AG09319 (cell line): ENCODE results near the gene ZBTB20.

ENCODE experiments used
- DNase-seq: peaks from one replicate; pipeline ENCODE4 v3.0.0-alpha.2; 2010; ENCODE audit warnings: low read depth; ENCODE audit errors: extremely low read depth
- CTCF ChIP-seq: IDR thresholded peaks from 2 replicates; pipeline ENCODE4 v1.5.1; 2011; ENCODE audit warnings: low read depth, mild to moderate bottlenecking, inconsistent platforms, low read length, moderate library complexity

Gene ZBTB20

GRCh38 chr3:114449271-114450007 lies 697.6 kb downstream of the ZBTB20 start:
- no peak for TF ChIP-seq CTCF
- no peak for DNase-seq

- no peak for TF ChIP-seq CTCF
Measured at GRCh38 chr3:114447950-114448479, 699.1 kb downstream of the ZBTB20 start.

GRCh38 chr3:114447545-114447944 lies 699.5 kb downstream of the ZBTB20 start:
- no peak for DNase-seq
- TF ChIP-seq CTCF = no peak

More at GRCh38 chr3:114447950-114448479, 699.1 kb downstream of the ZBTB20 start:
- DNase-seq = no peak

GRCh38 chr3:114446600-114446999 lies 700.5 kb downstream of the ZBTB20 start:
- no peak for TF ChIP-seq CTCF
- no peak for DNase-seq

GRCh38 chr3:114445233-114445632 lies 701.9 kb downstream of the ZBTB20 start:
- no peak for TF ChIP-seq CTCF
- DNase-seq = no peak

GRCh38 chr3:114444216-114444615 lies 702.9 kb downstream of the ZBTB20 start:
- no peak for DNase-seq
- TF ChIP-seq CTCF = no peak

GRCh38 chr3:114442246-114442645 lies 704.8 kb downstream of the ZBTB20 start:
- TF ChIP-seq CTCF = no peak
- DNase-seq = no peak
